Sigmoid colon (tissue), 7 donors: ENCODE results near the gene SPATA31C1. TPM values are rescaled to one million over a fixed set of nuclear protein-coding genes. Genes with fewer than 3 reads are reported as not detected.
"Not testable (repeated sequence)": the region's sequence is repeated elsewhere in the genome, so short reads cannot be mapped to it uniquely, and the experiment has no call there.

Source experiments
- DNase-seq: peaks from one replicate; pipeline ENCODE4 v3.0.0-alpha.2; 2019
- H3K27ac ChIP-seq, 4 donors: fragments of 200-600 bp; sonication (generic); one replicate each; pipeline ENCODE4 v1.5.1; 2016 to 2019; ENCODE audit warnings: mild to moderate bottlenecking in 1 of 4
- H3K27me3 ChIP-seq, 3 donors: fragments of 200-600 bp; sonication (generic); one replicate each; pipeline ENCODE4 v1.5.1; 2019; ENCODE audit warnings: mild to moderate bottlenecking in 1 of 3
- H3K36me3 ChIP-seq, 4 donors: fragments of 200-600 bp; sonication (generic); one replicate each; pipeline ENCODE4 v1.5.1; 2016 to 2019
- H3K4me1 ChIP-seq, 4 donors: fragments of 200-600 bp; sonication (generic); one replicate each; pipeline ENCODE4 v1.5.1; 2017 to 2019
- H3K4me3 ChIP-seq, 4 donors: fragments of 200-600 bp; sonication (generic); one replicate each; pipeline ENCODE4 v1.5.1; 2017 to 2019; ENCODE audit warnings: mild to moderate bottlenecking in 2 of 4, moderate library complexity in 1 of 4
- H3K9me3 ChIP-seq, 4 donors: fragments of 200-600 bp in 3 of 4; sonication (generic) in 3 of 4; one replicate each; pipeline versions ENCODE4 v1.5.1 to v1.6.1; 2013 to 2019
- EP300 ChIP-seq, 4 donors: sonication (generic); formaldehyde crosslinking; IDR thresholded peaks; one replicate each; pipeline ENCODE4 v1.6.1; 2017; ENCODE audit warnings: antibody characterized with exemption in 4 of 4
- POLR2A ChIP-seq, 2 donors: fragments of 450-650 bp; IDR thresholded peaks; one replicate each; pipeline ENCODE4 v1.6.1; 2016; ENCODE audit warnings: antibody characterized with exemption in 2 of 2, mild to moderate bottlenecking in 2 of 2, moderate library complexity in 2 of 2
- POLR2AphosphoS5 ChIP-seq, 4 donors: sonication (generic); formaldehyde crosslinking; IDR thresholded peaks; one replicate each; pipeline ENCODE4 v1.6.1; 2017; ENCODE audit warnings: antibody characterized with exemption in 4 of 4
- WGBS, 2 donors: extraction: QIAGEN DNeasy Blood & Tissue Kit; methylation state at CpG; one replicate each; pipeline ENCODE4 v1.1.7; 2013; 5-methylcytosine and 5-hydroxymethylcytosine counted together
- intact Hi-C: fragments of 100-400 bp; cut with DNase I; formaldehyde crosslinking; loops from one replicate; pipeline ENCODE4 v1.15.1; 2023
- polyA plus RNA-seq, 3 donors: library from polyadenylated mRNA; stranded (reverse); fragments of 200-250 nt; gene quantifications; one replicate each; pipeline ENCODE4 v1.2.3, GENCODE V29; 2013
- total RNA-seq, 4 donors: library from RNA; depleted of rRNA; stranded (reverse); fragments of >200 nt; gene quantifications; one replicate each; pipeline ENCODE4 v1.1.0, GENCODE V29; 2016
- TF ChIP-seq, protein P1 (sequence below), 4 experiments: fragments of 450-650 bp in 3 of 4; fragments of 200-600 bp in 1 of 4; IDR thresholded peaks; one replicate each; pipeline ENCODE4 v1.5.1; 2016 to 2019; ENCODE audit warnings: antibody characterized with exemption in 4 of 4, mild to moderate bottlenecking in 3 of 4, moderate library complexity in 2 of 4
- donor health status: healthy with polysubstance abuse.
- donor health status: Bipolar disorder and iron deficiency.
- donor health status: healthy.

Gene SPATA31C1
- total and polyA plus RNA-seq, 7 donors = not detected

DNA sequence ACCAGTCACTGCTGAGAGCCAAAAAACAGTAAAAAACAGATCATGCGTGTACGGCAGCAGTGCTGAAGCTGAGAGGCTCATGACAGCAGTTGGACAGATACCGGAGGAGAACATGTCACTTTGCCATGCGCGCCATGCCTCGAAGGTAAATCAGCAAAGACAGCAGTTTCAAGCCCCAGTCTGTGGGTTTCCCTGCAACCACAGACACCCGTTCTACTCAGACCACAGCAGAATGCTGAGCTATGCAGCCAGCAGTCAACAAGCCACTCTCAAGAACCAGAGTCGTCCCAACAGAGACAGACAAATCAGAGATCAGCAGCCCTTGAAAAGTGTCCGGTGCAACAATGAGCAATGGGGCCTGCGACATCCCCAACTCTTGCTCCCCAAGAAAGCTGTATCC, 5.2 kb downstream of the SPATA31C1 start:
- H3K9me3 ChIP-seq, H3K4me3 ChIP-seq, H3K36me3 ChIP-seq, H3K4me1 ChIP-seq, H3K27me3 ChIP-seq, H3K27ac ChIP-seq, DNase-seq, intact Hi-C loops: not testable (repeated sequence)
- WGBS, 2 donors = 62 to 85% methylated on average over 10 of the region's 10 CpGs

DNA sequence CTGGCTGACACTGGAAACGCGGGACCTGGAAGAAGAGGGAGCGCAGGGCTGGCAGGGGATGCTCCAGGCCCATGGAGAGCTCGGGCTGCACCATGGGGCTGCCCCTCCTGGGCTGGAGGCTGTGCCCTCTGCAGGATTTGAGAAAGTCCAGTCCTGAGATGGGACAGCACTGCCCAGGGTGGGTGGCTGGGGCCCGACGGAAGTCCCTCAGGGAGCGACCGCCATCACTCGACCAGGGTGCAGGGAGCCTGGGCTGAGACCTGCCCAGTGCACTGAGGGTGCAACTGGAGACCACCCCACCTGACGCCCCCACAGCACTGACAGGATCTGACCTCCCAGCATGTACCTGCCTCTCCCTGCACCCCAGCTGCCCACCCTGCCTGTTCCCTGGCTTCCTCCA, 7.1 kb downstream of the SPATA31C1 start:
- H3K4me1 ChIP-seq, H3K36me3 ChIP-seq, H3K9me3 ChIP-seq, H3K4me3 ChIP-seq, intact Hi-C loops, H3K27ac ChIP-seq, DNase-seq, H3K27me3 ChIP-seq: not testable (repeated sequence)
- 95 to 98% methylated on average over 10 of the region's 10 CpGs for WGBS, 2 donors

DNA sequence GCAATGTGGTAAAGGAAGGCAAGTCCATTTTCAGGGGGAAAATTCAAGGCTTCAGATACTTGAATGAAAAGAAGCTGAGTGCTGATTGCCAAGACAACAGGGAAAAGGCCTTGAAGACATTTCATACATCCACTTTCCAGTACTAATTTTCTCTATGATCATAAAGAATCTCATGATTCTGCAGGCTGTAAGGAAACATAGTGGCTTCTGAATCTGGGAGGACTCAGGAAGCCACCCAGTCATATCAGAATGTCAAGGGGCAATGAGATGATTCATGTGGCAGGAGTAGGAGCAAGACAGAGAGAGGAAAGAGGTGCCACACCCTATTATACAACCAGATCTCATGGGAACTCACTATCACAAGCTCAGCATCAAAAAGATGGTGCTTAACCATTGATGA, 11.4 kb downstream of the SPATA31C1 start:
- DNase-seq, H3K4me1 ChIP-seq, H3K4me3 ChIP-seq, intact Hi-C loops, H3K27ac ChIP-seq, H3K9me3 ChIP-seq, H3K36me3 ChIP-seq, H3K27me3 ChIP-seq: not testable (repeated sequence)

DNA sequence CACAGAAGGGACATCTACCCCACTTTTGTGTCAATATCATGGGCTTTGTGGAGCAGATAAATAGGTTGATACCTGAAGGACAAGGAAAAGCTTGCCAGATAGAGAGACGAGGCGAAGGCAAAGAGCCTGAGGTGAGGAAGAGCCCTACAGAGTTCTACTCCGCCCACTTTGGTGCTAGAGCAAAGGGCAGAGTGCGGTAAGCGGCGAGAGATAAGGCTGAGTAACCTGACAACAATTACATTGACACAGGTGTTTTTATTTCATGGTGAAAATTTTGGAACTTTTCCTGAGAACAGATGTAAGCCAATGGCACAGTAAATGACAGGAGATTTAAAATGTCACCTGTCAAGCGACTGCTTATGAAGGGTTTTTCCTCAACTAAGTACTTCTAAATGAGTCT, 16.7 kb downstream of the SPATA31C1 start:
- H3K36me3 ChIP-seq, DNase-seq, H3K4me3 ChIP-seq, H3K4me1 ChIP-seq, H3K27me3 ChIP-seq, intact Hi-C loops, H3K9me3 ChIP-seq, H3K27ac ChIP-seq: not testable (repeated sequence)
- WGBS, 2 donors = 18 to 77% methylated on average over 7 of the region's 7 CpGs

DNA sequence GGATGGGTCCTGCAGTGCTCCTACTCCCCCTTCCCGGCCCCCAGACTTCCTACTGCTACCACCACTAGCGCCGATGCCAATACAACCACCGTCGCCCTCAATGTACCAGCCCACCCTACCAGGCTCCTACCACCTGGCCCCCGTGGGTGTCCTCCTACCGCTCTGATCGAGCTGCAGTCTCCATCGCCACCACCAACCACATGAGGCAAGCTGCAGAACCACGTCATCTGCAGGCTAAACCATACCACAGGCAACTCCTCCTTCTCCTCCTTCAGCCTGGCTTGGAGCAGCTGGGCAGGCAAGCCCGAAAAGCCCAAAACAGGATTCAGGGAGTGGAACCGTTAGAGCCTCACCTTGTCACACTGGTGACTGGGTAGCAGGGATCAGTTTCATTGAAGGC, 19.6 kb downstream of the SPATA31C1 start:
- WGBS, 2 donors = 60 to 82% methylated on average over 12 of the region's 12 CpGs
- H3K9me3 ChIP-seq, DNase-seq, intact Hi-C loops, H3K27ac ChIP-seq, H3K4me3 ChIP-seq, H3K27me3 ChIP-seq, H3K4me1 ChIP-seq, H3K36me3 ChIP-seq: not testable (repeated sequence)

DNA sequence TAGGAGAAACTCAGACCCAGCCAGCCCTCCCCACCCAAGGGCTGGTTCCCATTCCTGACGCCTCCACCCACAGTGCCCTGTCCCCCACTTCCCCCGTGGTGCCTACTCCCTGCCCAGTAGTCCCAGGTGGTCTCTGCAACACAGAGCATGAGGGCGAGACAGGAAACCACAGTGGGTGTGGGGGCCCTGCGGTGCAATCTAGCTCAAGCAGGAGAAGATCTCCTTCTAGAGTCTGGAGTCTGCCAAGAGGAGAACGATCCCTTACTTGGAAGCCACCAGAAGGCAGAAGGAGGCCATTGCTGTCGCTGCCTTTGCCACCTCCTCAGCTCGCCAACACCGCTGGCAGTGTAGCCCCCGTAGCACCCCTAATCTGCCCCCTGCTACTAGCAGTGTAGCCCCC, 20.2 kb downstream of the SPATA31C1 start:
- H3K36me3 ChIP-seq, H3K27ac ChIP-seq, H3K4me3 ChIP-seq, DNase-seq, H3K9me3 ChIP-seq, H3K4me1 ChIP-seq, H3K27me3 ChIP-seq, intact Hi-C loops: not testable (repeated sequence)
- WGBS, 2 donors = 57 to 83% methylated on average over 9 of the region's 9 CpGs

DNA sequence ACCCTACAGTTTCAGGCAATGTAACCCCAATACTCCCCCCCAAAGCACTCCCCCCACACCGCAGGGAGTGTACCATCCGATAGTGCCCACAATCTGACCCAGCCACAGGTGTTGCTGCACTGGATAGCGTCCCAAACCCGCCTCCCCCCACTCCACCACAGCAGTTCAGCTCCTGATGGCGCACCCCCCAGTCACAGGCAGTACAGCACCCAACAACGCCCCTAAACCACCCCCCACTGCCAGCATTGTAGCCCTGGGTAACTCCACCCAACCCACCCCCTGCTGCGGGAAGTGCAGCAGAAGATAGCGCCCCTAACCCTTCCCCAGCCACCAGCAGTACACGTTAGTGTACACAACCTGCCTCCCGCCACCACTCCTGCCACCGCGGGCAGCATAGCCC, 20.6 kb downstream of the SPATA31C1 start:
- H3K4me3 ChIP-seq, DNase-seq, H3K36me3 ChIP-seq, H3K4me1 ChIP-seq, H3K27ac ChIP-seq, H3K9me3 ChIP-seq, H3K27me3 ChIP-seq, intact Hi-C loops: not testable (repeated sequence)
- 69 to 88% methylated on average over 11 to 12 of the region's 12 CpGs for WGBS, 2 donors

DNA sequence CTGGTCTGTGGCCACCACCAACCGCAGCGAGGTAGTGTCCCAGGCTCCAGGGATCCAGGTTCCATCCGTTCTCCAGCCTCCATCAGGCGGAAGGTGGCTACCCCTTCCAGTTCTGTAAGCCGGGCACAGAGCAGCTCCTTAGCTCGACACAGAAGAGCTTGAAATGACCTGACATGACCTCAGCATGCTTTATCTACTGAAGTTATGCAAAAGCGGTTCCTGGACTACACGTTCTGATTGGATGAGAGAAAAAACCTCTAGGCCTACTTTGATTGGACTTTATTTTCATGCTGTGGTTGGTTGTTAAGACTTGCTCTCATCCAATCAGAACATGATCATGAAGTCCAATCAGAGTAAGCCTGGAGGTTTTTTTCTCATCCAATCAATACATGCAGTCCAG, 21.3 kb downstream of the SPATA31C1 start:
- H3K4me3 ChIP-seq, DNase-seq, H3K27me3 ChIP-seq, intact Hi-C loops, H3K27ac ChIP-seq, H3K4me1 ChIP-seq, H3K9me3 ChIP-seq, H3K36me3 ChIP-seq: not testable (repeated sequence)
- 94 to 97% methylated on average over 8 of the region's 8 CpGs for WGBS, 2 donors

DNA sequence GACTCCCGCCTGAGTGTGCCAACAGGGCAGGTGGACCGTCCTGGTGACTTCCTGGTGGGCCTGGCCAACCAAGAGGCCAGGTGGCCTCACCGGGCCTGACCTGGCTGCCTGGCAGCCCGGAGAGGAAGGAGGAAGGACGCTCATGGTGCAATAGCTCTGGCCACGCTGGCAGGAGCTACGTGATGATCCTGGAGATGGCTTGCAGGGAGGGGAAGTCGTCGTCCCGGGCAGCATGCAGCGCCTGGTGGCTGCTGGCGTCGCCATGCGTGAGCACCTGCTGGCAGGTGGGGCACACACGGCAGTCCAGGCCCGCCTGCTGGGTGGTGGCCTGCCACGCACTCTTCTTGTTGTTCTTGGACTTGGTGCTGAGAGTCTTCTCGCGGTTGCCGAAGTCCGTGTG, 26.3 kb downstream of the SPATA31C1 start:
- no peak for DNase-seq
- TF ChIP-seq, protein P1, sequence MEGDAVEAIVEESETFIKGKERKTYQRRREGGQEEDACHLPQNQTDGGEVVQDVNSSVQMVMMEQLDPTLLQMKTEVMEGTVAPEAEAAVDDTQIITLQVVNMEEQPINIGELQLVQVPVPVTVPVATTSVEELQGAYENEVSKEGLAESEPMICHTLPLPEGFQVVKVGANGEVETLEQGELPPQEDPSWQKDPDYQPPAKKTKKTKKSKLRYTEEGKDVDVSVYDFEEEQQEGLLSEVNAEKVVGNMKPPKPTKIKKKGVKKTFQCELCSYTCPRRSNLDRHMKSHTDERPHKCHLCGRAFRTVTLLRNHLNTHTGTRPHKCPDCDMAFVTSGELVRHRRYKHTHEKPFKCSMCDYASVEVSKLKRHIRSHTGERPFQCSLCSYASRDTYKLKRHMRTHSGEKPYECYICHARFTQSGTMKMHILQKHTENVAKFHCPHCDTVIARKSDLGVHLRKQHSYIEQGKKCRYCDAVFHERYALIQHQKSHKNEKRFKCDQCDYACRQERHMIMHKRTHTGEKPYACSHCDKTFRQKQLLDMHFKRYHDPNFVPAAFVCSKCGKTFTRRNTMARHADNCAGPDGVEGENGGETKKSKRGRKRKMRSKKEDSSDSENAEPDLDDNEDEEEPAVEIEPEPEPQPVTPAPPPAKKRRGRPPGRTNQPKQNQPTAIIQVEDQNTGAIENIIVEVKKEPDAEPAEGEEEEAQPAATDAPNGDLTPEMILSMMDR (IDR thresholded peaks at IDR 0.05) = no peak
- TF ChIP-seq POLR2AphosphoS5 (IDR thresholded peaks at IDR 0.05) = no peak
- no peak for TF ChIP-seq EP300 (IDR thresholded peaks at IDR 0.05)
- no peak for TF ChIP-seq POLR2A (IDR thresholded peaks at IDR 0.05)
- H3K4me1 ChIP-seq = peaks cover 0 to 5% (median 0%) of the 10 kb centered on the region in 4 donors
- peaks cover 0 to 4% (median 0%) of the 10 kb centered on the region in 3 donors for H3K27me3 ChIP-seq
- no peaks in the 10 kb centered on the region for H3K9me3 ChIP-seq
- no peak overlapping the region for H3K27ac ChIP-seq
- peak overlapping the region in 1 of 4 donors; percentile 43 for H3K4me3 ChIP-seq
- intact Hi-C loops = no loop called here
- 88 to 89% methylated on average over 21 of the region's 21 CpGs for WGBS, 2 donors
- H3K36me3 ChIP-seq = no peaks in the 10 kb centered on the region
